LNCaP clone FGC (cell line): ENCODE results near the gene CST6.
A peak's percentile ranks its signal among the peaks of the same experiment; 100 is the strongest.

Experiments used
- DNase-seq: peaks from one replicate; pipeline ENCODE4 v3.0.0-alpha.2; 2011; ENCODE audit warnings: low read depth
- H3K4me3 ChIP-seq: 2 replicates; pipeline ENCODE4 v1.5.1; 2011; ENCODE audit warnings: mild to moderate bottlenecking, low read depth, low read length, control low read depth
- TF ChIP-seq, protein P1 (sequence below): IDR thresholded peaks from 2 replicates; pipeline ENCODE4 v1.5.1; 2012; ENCODE audit warnings: mild to moderate bottlenecking; ENCODE audit not compliant: control insufficient read depth, insufficient read depth; ENCODE audit errors: extremely low read depth

Gene CST6

DNA sequence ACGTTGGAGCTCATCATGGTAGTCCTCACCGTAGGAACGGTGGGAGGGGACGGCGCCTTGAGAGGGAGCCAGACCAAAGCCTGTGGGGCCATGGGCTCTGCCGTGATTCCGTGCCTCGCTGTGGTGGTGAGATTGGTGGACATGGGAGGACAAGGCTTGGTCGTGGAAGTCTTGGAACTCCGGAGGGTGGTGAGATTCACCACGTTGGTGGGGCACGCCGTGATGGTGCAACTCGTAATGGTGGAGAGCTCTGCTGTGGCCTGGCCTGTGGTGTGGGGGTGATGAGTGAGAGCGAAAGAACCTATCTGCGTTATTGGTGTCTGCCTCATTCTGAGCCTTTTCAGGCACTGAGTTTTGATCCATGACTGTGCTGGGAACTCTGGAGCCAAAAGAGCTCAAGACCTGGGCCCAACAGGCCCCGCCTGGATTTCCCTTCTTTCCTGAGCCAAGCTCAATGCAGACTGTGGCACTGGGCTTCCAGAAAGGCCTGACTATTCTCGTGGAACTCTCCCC is 14.3 kb downstream of the CST6 start, which contains the start of gene CATSPER1:
CATSPER1 (minus strand) TSS at position 463 of the 513 bp plus-strand sequence; CDS start at position 363, 100 bp downstream.
- TF ChIP-seq, protein P1, sequence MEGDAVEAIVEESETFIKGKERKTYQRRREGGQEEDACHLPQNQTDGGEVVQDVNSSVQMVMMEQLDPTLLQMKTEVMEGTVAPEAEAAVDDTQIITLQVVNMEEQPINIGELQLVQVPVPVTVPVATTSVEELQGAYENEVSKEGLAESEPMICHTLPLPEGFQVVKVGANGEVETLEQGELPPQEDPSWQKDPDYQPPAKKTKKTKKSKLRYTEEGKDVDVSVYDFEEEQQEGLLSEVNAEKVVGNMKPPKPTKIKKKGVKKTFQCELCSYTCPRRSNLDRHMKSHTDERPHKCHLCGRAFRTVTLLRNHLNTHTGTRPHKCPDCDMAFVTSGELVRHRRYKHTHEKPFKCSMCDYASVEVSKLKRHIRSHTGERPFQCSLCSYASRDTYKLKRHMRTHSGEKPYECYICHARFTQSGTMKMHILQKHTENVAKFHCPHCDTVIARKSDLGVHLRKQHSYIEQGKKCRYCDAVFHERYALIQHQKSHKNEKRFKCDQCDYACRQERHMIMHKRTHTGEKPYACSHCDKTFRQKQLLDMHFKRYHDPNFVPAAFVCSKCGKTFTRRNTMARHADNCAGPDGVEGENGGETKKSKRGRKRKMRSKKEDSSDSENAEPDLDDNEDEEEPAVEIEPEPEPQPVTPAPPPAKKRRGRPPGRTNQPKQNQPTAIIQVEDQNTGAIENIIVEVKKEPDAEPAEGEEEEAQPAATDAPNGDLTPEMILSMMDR: no peak
- DNase-seq: no peak
- no peak within 1 kb of the TSS for H3K4me3 ChIP-seq

DNA sequence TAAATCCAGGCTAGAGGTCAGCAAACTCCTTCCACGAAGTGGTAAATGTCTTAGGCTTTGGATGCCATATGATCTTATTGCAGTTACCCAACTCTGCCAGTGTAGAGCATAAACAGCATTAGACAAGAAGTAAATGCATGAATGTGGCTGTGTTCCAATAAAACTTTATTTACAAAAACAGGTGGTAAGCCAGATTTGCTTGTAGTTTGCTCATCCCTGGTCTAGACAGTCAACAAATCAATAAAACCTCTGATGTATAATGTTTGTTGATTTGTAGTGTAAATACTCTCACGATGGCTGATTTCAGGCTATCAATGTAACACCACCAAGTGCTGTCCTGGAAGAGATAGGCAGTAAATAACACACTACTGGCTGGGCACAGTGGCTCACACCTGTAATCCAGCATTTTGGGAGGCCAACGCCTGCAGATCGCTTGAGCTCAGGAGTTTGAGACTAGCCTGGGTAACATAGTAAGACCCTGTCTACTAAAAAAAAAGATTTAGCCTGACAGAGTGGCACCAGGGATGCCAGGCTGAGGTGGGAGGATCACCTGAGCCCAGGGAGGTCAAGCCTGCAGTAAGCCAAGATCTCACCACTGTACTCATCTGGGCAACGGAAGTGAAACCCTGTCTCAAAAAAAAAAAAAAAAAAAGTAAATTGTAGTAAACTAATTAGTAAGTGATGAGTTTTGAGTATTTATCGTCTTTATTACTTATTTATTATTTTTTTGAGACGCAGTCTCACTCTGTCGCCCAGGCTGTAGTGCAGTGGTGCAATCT is 21.3 kb downstream of the CST6 start:
- no peak overlapping the region for H3K4me3 ChIP-seq
- peak; percentile 63 for DNase-seq
- TF ChIP-seq, protein P1: no peak

DNA sequence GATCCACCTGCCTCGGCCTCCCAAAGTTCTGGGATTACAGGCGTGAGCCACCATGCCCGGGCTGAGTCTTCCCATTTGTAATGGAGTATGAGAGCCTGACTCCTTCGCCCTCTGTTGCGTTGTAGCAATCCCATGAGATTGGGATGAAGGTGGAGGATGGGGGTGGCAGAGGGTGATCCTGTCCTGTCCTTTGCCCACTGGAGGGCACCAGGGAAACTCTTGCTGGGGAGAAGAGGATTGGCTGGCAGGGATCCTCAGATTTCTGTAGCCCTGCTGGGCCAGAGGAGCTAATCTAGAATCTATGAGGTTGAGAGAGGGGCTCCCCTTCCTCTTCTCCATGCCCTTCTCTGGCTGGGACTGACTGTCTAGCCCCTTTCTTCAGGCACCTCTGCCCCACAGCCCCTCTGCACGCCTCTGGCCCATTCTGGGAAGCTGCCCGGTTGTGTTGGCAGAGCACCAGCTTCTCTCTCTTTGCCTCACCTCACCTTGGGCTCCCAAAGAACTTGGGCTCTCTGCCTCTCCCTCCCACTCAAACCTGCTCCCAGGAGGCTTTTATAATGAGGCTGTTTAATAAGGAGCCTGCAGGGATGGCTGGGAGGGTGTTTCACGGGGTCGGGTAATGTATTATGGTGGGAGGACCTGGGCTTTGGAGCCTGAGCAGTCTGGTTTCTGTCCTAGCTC is 24.0 kb downstream of the CST6 start:
- no peak overlapping the region for H3K4me3 ChIP-seq
- TF ChIP-seq, protein P1: no peak
- no peak for DNase-seq

DNA sequence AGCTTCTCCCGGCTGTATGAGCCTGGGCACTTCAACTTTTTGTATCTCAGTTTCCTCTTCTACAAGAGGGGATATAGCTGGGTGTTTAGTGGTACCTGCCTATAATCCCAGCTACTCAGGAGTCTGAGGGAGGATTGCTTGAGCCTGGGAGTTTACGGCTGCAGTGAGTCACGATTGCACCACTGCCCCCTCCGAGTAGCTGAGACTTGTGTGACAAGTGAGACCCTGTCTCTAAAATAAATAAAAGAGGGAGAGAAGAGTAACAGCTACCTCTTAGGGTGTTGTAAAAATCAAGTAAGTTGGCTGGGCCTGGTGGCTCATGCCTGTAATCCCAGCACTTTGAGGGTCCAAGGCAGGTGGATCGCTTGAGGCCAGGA is 24.5 kb downstream of the CST6 start:
- no peak overlapping the region for H3K4me3 ChIP-seq
- TF ChIP-seq, protein P1: no peak

DNA sequence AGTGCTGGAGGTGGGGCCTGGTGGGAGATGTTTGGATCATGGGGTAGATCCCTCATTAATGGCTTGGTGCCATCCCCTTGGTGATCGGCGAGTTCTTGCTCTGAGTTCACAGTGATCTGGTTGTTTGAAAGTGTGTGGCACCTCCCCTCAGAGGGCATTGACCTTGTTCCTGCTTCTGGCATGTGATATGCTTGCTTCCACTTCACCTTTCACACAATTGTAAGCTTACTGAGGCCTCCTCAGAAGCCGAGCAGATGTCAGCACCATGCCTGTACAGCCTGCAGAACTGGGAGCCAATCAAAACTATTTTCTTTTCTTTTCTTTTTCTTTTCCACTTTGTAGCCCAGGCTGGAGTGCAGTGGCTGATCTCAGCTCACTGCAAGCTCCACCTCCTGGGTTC is 25.5 kb downstream of the CST6 start:
- TF ChIP-seq, protein P1: no peak
- DNase-seq: no peak

More for the DNA sequence above, 24.5 kb downstream of the CST6 start:
- no peak for DNase-seq

DNA sequence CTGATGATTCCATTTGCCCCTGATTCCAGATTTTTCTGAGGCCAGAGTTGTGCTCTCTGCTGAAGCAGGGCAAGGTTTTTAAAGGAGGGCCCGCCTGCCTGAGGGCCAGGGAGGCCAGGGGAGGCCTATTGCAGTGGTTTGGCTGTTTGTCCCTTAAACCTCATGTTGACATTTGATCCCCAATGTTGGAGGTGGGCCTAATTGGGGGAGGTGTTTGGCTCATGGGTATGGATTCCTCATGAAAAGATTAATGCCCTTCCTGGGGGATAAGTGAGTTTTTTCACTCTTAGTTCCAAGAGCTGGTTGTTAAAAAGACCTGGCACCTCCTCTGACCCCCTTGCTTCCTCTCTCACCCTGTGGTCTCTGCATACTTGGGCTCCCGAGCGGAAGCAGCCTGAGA is 28.0 kb downstream of the CST6 start:
- no peak for DNase-seq
- TF ChIP-seq, protein P1: no peak
- no peak overlapping the region for H3K4me3 ChIP-seq

More for the DNA sequence above, 25.5 kb downstream of the CST6 start:
- no peak overlapping the region for H3K4me3 ChIP-seq
